Neutrophil (primary cell): ENCODE data around the gene ACVR1.
"Not testable (repeated sequence)": the region's sequence is repeated elsewhere in the genome, so short reads cannot be mapped to it uniquely, and the experiment has no call there.

Source experiments
- H3K27ac ChIP-seq: fragments of 200-600 bp; sonication (generic); 2 replicates; pipeline ENCODE4 v1.5.1; 2016; ENCODE audit warnings: mild to moderate bottlenecking, moderate library complexity
- H3K27me3 ChIP-seq: fragments of 200-600 bp; sonication (generic); 2 replicates; pipeline ENCODE4 v1.6.0; 2016; ENCODE audit warnings: mild to moderate bottlenecking
- H3K36me3 ChIP-seq: fragments of 200-600 bp; sonication (generic); 2 replicates; pipeline ENCODE4 v1.5.1; 2017
- H3K4me1 ChIP-seq, 2 experiments: fragments of 200-600 bp in 1 of 2; sonication (generic) in 1 of 2; 1 replicate in 1 of 2; 2 replicates in 1 of 2; pipeline versions ENCODE4 v1.5.1 to v1.6.1; 2013 to 2016; ENCODE audit warnings: low read depth in 1 of 2, low read length in 1 of 2, mild to moderate bottlenecking in 1 of 2, moderate library complexity in 1 of 2; ENCODE audit not compliant: control insufficient read depth in 1 of 2, insufficient read depth in 1 of 2
- H3K4me3 ChIP-seq, 2 experiments: fragments of 200-600 bp in 1 of 2; sonication (generic) in 1 of 2; 1 replicate in 1 of 2; 2 replicates in 1 of 2; pipeline ENCODE4 v1.5.1; 2013 to 2016; ENCODE audit warnings: low read depth in 1 of 2, low read length in 1 of 2, mild to moderate bottlenecking in 1 of 2, moderate library complexity in 1 of 2
- H3K9me3 ChIP-seq: fragments of 200-600 bp; sonication (generic); 2 replicates; pipeline ENCODE4 v1.5.1; 2016
- CTCF ChIP-seq: fragments of 200-600 bp; sonication (generic); IDR thresholded peaks from 2 replicates; pipeline ENCODE4 v1.5.1; 2016; ENCODE audit warnings: antibody characterized with exemption

ACVR1 gene

GRCh38 chr2:157893611-157894010 is 17.5 kb upstream of the ACVR1 start:
- H3K27ac ChIP-seq: no peak overlapping the region
- no peaks in the 10 kb centered on the region for H3K4me1 ChIP-seq
- TF ChIP-seq CTCF: no peak

GRCh38 chr2:157891643-157892041 is 15.5 kb upstream of the ACVR1 start:
- H3K27me3 ChIP-seq: no peaks in the 10 kb centered on the region
- no peaks in the 10 kb centered on the region for H3K9me3 ChIP-seq
- H3K27ac ChIP-seq: no peak overlapping the region
- no peak overlapping the region for H3K4me3 ChIP-seq
- H3K4me1 ChIP-seq: no peaks in the 10 kb centered on the region
- no peak for TF ChIP-seq CTCF
- no peaks in the 10 kb centered on the region for H3K36me3 ChIP-seq

More at GRCh38 chr2:157893611-157894010, 17.5 kb upstream of the ACVR1 start:
- Histone ChIP-seq H3K4me3 (no peak overlapping the region), H3K36me3 (no peaks in the 10 kb centered on the region), H3K27me3 (no peaks in the 10 kb centered on the region), H3K9me3 (no peaks in the 10 kb centered on the region)

- H3K27ac ChIP-seq: no peak overlapping the region
- no peaks in the 10 kb centered on the region for H3K27me3 ChIP-seq
- no peaks in the 10 kb centered on the region for H3K36me3 ChIP-seq
- H3K4me1 ChIP-seq: no peaks in the 10 kb centered on the region
- H3K9me3 ChIP-seq: no peaks in the 10 kb centered on the region
- no peak for TF ChIP-seq CTCF
- no peak overlapping the region for H3K4me3 ChIP-seq
These were observed 15.0 kb upstream of the ACVR1 start for GRCh38 chr2:157890969-157891642.

- no peak for TF ChIP-seq CTCF
- no peaks in the 10 kb centered on the region for H3K4me1 ChIP-seq
- no peaks in the 10 kb centered on the region for H3K36me3 ChIP-seq
- H3K9me3 ChIP-seq: no peaks in the 10 kb centered on the region
- H3K27me3 ChIP-seq: no peaks in the 10 kb centered on the region
- no peak overlapping the region for H3K4me3 ChIP-seq
- no peak overlapping the region for H3K27ac ChIP-seq
These were observed 11.8 kb upstream of the ACVR1 start for GRCh38 chr2:157887946-157888345.

GRCh38 chr2:157884533-157884932 is 8.4 kb upstream of the ACVR1 start:
- H3K27ac ChIP-seq, H3K27me3 ChIP-seq, H3K9me3 ChIP-seq, H3K36me3 ChIP-seq, H3K4me3 ChIP-seq, H3K4me1 ChIP-seq: not testable (repeated sequence)

- no peak overlapping the region for H3K27ac ChIP-seq
- no peaks in the 10 kb centered on the region for H3K9me3 ChIP-seq
- H3K4me3 ChIP-seq: no peak overlapping the region
- H3K36me3 ChIP-seq: no peaks in the 10 kb centered on the region
- peaks cover 4 to 7% of the 10 kb centered on the region in 2 experiments for H3K4me1 ChIP-seq
- TF ChIP-seq CTCF: no peak
- H3K27me3 ChIP-seq: peaks cover 32% of the 10 kb centered on the region
These were observed 4.8 kb upstream of the ACVR1 start for GRCh38 chr2:157880927-157881326.
